SIG-M5 treated with dmso at 0.1 percent for 504 hours (cell line): Measurements from ENCODE around the gene PSMG3.

ENCODE experiments used
- DNase-seq: peaks from one replicate; lab custom pipeline; 2025; ENCODE audit not compliant: unreplicated experiment; lab: John Stamatoyannopoulos, UW

The PSMG3 gene

GRCh38 chr7:1580422-1581030 lies 10.7 kb upstream of the PSMG3 start:
- no peak for DNase-seq

- peak; percentile 28 for DNase-seq
Observed at GRCh38 chr7:1579481-1580421, 9.9 kb upstream of the PSMG3 start.

- no peak for DNase-seq
Observed at GRCh38 chr7:1578513-1578912, 8.7 kb upstream of the PSMG3 start.

- DNase-seq: no peak
Observed at GRCh38 chr7:1576521-1577253, 6.9 kb upstream of the PSMG3 start.

- no peak for DNase-seq
Observed at GRCh38 chr7:1575809-1576208, 6.0 kb upstream of the PSMG3 start.

GRCh38 chr7:1572111-1572822 lies 2.4 kb upstream of the PSMG3 start:
- DNase-seq: no peak

GRCh38 chr7:1569440-1569832 lies 396 bp downstream of the PSMG3 start:
- no peak for DNase-seq

- DNase-seq: peak; percentile 37
Observed at GRCh38 chr7:1569016-1569415, 816 bp downstream of the PSMG3 start.

- no peak for DNase-seq
Observed at GRCh38 chr7:1567896-1568510, 1.8 kb downstream of the PSMG3 start.

- peak; percentile 25 for DNase-seq
Observed at GRCh38 chr7:1567049-1567771, 2.6 kb downstream of the PSMG3 start.

GRCh38 chr7:1566687-1567048 lies 3.2 kb downstream of the PSMG3 start:
- DNase-seq: no peak

GRCh38 chr7:1564603-1565022 lies 5.2 kb downstream of the PSMG3 start:
- DNase-seq: no peak

GRCh38 chr7:1563981-1564602 lies 5.7 kb downstream of the PSMG3 start:
- DNase-seq: no peak

GRCh38 chr7:1562597-1563051 lies 7.2 kb downstream of the PSMG3 start:
- DNase-seq: no peak

- no peak for DNase-seq
Observed at GRCh38 chr7:1562116-1562515, 7.7 kb downstream of the PSMG3 start.

- DNase-seq: no peak
Observed at GRCh38 chr7:1561036-1561940, 8.5 kb downstream of the PSMG3 start.

GRCh38 chr7:1560620-1561031 lies 9.2 kb downstream of the PSMG3 start:
- DNase-seq: no peak
